CD4-positive, alpha-beta memory T cell (primary cell): ENCODE data around the gene C9. TPM values are rescaled to one million over a fixed set of nuclear protein-coding genes. Genes with fewer than 3 reads are reported as not detected.
"Not testable (repeated sequence)": the region's sequence is repeated elsewhere in the genome, so short reads cannot be mapped to it uniquely, and the experiment has no call there.

ENCODE experiments used
- CTCF ChIA-PET: fragments of 350-600 bp; sonication (Branson Sonifier 250); formaldehyde crosslinking; loops from one replicate; lab custom pipeline; 2021; ENCODE audit warnings: inconsistent platforms; ENCODE audit not compliant: partially characterized antibody; lab: Charles Lee
- POLR2A ChIA-PET: fragments of 350-600 bp; sonication (Branson Sonifier 250); formaldehyde crosslinking; loops from one replicate; lab custom pipeline; 2021; ENCODE audit not compliant: partially characterized antibody; lab: Charles Lee
- DNase-seq, 5 donors: peaks; one replicate each; pipeline versions ENCODE4 v3.0.0 to v3.0.0-alpha.2; 2020 to 2022; ENCODE audit warnings: mixed read lengths in 1 of 5
- H3K27ac ChIP-seq: one replicate; pipeline ENCODE4 v1.7.0; 2013; ENCODE audit warnings: low read depth, low read length
- H3K27me3 ChIP-seq: 2 replicates; pipeline ENCODE4 v1.7.0; 2013; ENCODE audit warnings: mild to moderate bottlenecking, low read length, moderate library complexity; ENCODE audit not compliant: insufficient read depth
- H3K36me3 ChIP-seq: 2 replicates; pipeline ENCODE4 v1.7.0; 2013; ENCODE audit warnings: mild to moderate bottlenecking, low read length, moderate library complexity; ENCODE audit not compliant: insufficient read depth
- H3K4me1 ChIP-seq: 2 replicates; pipeline ENCODE4 v1.7.0; 2013; ENCODE audit warnings: mild to moderate bottlenecking, low read length, moderate library complexity; ENCODE audit not compliant: insufficient read depth
- H3K4me3 ChIP-seq, 2 donors: one replicate each; pipeline ENCODE4 v1.7.0; 2013; ENCODE audit warnings: low read length in 2 of 2, mild to moderate bottlenecking in 1 of 2
- H3K9me3 ChIP-seq, 2 donors: one replicate each; pipeline ENCODE4 v1.7.0; 2013; ENCODE audit warnings: low read length in 2 of 2, control low read depth in 1 of 2; ENCODE audit not compliant: control insufficient read depth in 1 of 2
- H3K27ac Mint-ChIP-seq, 7 donors: one replicate each; pipeline ENCODE4 v1.8.0; 2020 to 2021; ENCODE audit warnings: mixed read lengths in 7 of 7, mild to moderate bottlenecking in 6 of 7, inconsistent platforms in 3 of 7, moderate library complexity in 3 of 7
- H3K27me3 Mint-ChIP-seq, 2 donors: one replicate each; pipeline ENCODE4 v1.8.0; 2020 to 2021; ENCODE audit warnings: mixed read lengths in 2 of 2
- H3K36me3 Mint-ChIP-seq, 2 donors: one replicate each; pipeline ENCODE4 v1.8.0; 2020 to 2021; ENCODE audit warnings: mixed read lengths in 2 of 2, inconsistent platforms in 1 of 2, mild to moderate bottlenecking in 1 of 2
- H3K4me1 Mint-ChIP-seq, 4 donors: one replicate each; pipeline ENCODE4 v1.8.0; 2020 to 2021; ENCODE audit warnings: mixed read lengths in 4 of 4, mild to moderate bottlenecking in 1 of 4
- H3K4me3 Mint-ChIP-seq, 8 donors: one replicate each; pipeline ENCODE4 v1.8.0; 2020 to 2021; ENCODE audit warnings: mixed read lengths in 8 of 8, mild to moderate bottlenecking in 7 of 8, moderate library complexity in 6 of 8, inconsistent platforms in 3 of 8
- H3K9me3 Mint-ChIP-seq, 8 donors: one replicate each; pipeline ENCODE4 v1.8.0; 2020 to 2021; ENCODE audit warnings: mixed read lengths in 8 of 8, mild to moderate bottlenecking in 5 of 8, inconsistent platforms in 3 of 8, moderate library complexity in 1 of 8
- intact Hi-C: fragments of 100-400 bp; cut with micrococcal nuclease; formaldehyde crosslinking; loops from one replicate; pipeline ENCODE4 v1.15.1; 2023
- polyA plus RNA-seq, 2 donors: library from polyadenylated mRNA; unstranded; fragments of 300-500 nt; fragmentation: Illumina TruSeq; gene quantifications; one replicate each; pipeline ENCODE4 v1.2.3, GENCODE V29; 2021
- total RNA-seq, 2 experiments: library from RNA; stranded (reverse); gene quantifications; one replicate each; pipeline ENCODE4 v1.2.3, GENCODE V29; 2021

Gene C9
- total and polyA plus RNA-seq, 4 experiments from 2014 or later, result not detected

GRCh38 chr5:39284552-39284951 lies 79.7 kb downstream of the C9 start:
- ChIA-PET CTCF (interaction anchor here (1.2 to 10.0 kb wide), 12 partner anchors 10 to 204 kb away, joined by 3 to 221 read pairs (median 18); partner anchors contain the start of gene FYB1), POLR2A (interaction anchor here (1.0 to 3.9 kb wide), 2 partner anchors 67 to 83 kb away, joined by 4 to 60 read pairs; partner anchors contain the start of gene FYB1)
- Mint-ChIP-seq H3K9me3 (peaks cover 0 to 13% (median 8%) of the 10 kb centered on the region in 8 donors), H3K36me3 (peaks cover 7 to 11% of the 10 kb centered on the region in 2 donors), H3K27ac (no peak overlapping the region), H3K4me1 (peaks cover 7 to 33% (median 21%) of the 10 kb centered on the region in 4 donors), H3K4me3 (no peak overlapping the region), H3K27me3 (peaks cover 7 to 8% of the 10 kb centered on the region in 2 donors)
- intact Hi-C loops, result loop anchor here (5.0 kb wide), 2 partner anchors 212 to 277 kb away; partner anchors contain the start of gene RICTOR
- H3K9me3 ChIP-seq, result no peaks in the 10 kb centered on the region
- H3K36me3 ChIP-seq, result no peaks in the 10 kb centered on the region
- no peak for DNase-seq
- peaks cover 13% of the 10 kb centered on the region for H3K4me1 ChIP-seq
- H3K27ac ChIP-seq, result no peak overlapping the region
- H3K4me3 ChIP-seq, result no peak overlapping the region
- no peaks in the 10 kb centered on the region for H3K27me3 ChIP-seq

- Mint-ChIP-seq H3K9me3 (peaks cover 0 to 14% (median 11%) of the 10 kb centered on the region in 8 donors), H3K36me3 (peaks cover 7 to 11% of the 10 kb centered on the region in 2 donors), H3K4me3 (peak overlapping the region in 5 of 8 donors; percentile 7 to 70 (median 10)), H3K27ac (peak overlapping the region; percentile 16 to 96 (median 58)), H3K27me3 (peaks cover 5 to 7% of the 10 kb centered on the region in 2 donors), H3K4me1 (peaks cover 11 to 43% (median 28%) of the 10 kb centered on the region in 4 donors)
- H3K27ac ChIP-seq, result no peak overlapping the region
- POLR2A ChIA-PET, result interaction anchor here (0.6 to 3.9 kb wide), 15 partner anchors 13 to 249 kb away, joined by 3 to 60 read pairs (median 4); partner anchors contain the start of gene FYB1
- peaks cover 13% of the 10 kb centered on the region for H3K4me1 ChIP-seq
- H3K9me3 ChIP-seq, result no peaks in the 10 kb centered on the region
- intact Hi-C loops, result loop anchor here (1.0 to 5.0 kb wide), 9 partner anchors 66 to 289 kb away; partner anchors contain the start of gene RICTOR
- DNase-seq, result peak; percentile 77 to 81 (median 79)
- H3K4me3 ChIP-seq, result no peak overlapping the region
- H3K36me3 ChIP-seq, result no peaks in the 10 kb centered on the region
- CTCF ChIA-PET, result interaction anchor here (0.6 to 10.0 kb wide), 56 partner anchors 9 to 295 kb away, joined by 3 to 221 read pairs (median 6); partner anchors contain the start of gene FYB1
- H3K27me3 ChIP-seq, result no peaks in the 10 kb centered on the region
Observed at GRCh38 chr5:39283231-39283818, 81.0 kb downstream of the C9 start.

DNA sequence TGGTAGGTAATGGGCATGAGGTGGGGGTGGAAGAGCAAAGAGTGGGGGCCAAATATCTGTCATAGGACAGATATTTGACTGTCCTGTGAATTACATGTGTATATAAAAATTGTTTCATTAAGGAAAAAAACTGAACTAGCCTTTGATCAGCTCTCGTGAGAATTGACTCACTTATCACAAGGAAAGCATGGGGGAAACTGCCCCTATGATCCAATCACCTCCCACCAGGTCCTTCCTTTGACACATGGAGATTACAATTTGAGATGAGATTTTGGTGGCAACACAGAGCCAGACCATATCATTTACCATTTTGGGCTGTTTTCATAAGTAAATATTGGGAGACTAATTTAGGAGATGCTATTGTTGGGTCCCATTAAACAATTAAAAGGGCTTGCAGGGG lies 81.7 kb downstream of the C9 start:
- Histone ChIP-seq H3K4me3 (no peak overlapping the region), H3K9me3 (no peaks in the 10 kb centered on the region), H3K27me3 (no peaks in the 10 kb centered on the region), H3K4me1 (peaks cover 13% of the 10 kb centered on the region), H3K27ac (no peak overlapping the region), H3K36me3 (no peaks in the 10 kb centered on the region)
- H3K27me3 Mint-ChIP-seq, result peaks cover 5 to 7% of the 10 kb centered on the region in 2 donors
- no peak overlapping the region for H3K4me3 Mint-ChIP-seq
- peaks cover 0 to 14% (median 12%) of the 10 kb centered on the region in 8 donors for H3K9me3 Mint-ChIP-seq
- intact Hi-C loops, result loop anchor here (5.0 kb wide), 2 partner anchors 210 to 275 kb away; partner anchors contain the start of gene RICTOR
- peak overlapping the region in 3 of 7 donors; percentile 16 to 96 (median 39) for H3K27ac Mint-ChIP-seq
- peaks cover 11 to 45% (median 28%) of the 10 kb centered on the region in 4 donors for H3K4me1 Mint-ChIP-seq
- ChIA-PET POLR2A (interaction anchor here (0.6 to 3.9 kb wide), 13 partner anchors 9 to 249 kb away, joined by 3 to 60 read pairs (median 4); partner anchors contain the start of gene FYB1), CTCF (interaction anchor here (0.8 to 10.0 kb wide), 45 partner anchors 8 to 209 kb away, joined by 3 to 221 read pairs (median 7); partner anchors contain the start of gene FYB1)
- H3K36me3 Mint-ChIP-seq, result peaks cover 7 to 11% of the 10 kb centered on the region in 2 donors
- no peak for DNase-seq

DNA sequence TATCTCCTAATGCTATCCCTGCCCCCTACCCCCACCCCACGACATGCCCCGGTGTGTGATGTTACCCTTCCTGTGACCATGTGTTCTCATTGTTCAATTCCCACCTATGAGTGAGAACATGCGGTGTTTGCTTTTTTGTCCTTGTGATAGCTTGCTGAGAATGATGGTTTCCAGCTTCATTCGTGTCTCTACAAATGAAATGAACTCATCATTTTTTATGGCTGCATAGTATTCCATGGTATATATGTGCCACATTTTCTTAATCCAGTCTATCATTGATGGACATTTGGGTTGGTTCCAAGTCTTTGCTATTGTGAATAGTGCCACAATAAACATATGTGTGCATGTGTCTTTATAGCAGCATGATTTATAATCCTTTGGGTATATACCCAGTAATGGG lies 88.4 kb downstream of the C9 start:
- H3K27ac ChIP-seq, H3K4me3 ChIP-seq: not testable (repeated sequence)
- POLR2A ChIA-PET, result interaction anchor here (1.8 to 3.5 kb wide), 4 partner anchors 59 to 97 kb away, joined by 5 to 59 read pairs (median 16); no protein-coding TSS in a partner anchor

DNA sequence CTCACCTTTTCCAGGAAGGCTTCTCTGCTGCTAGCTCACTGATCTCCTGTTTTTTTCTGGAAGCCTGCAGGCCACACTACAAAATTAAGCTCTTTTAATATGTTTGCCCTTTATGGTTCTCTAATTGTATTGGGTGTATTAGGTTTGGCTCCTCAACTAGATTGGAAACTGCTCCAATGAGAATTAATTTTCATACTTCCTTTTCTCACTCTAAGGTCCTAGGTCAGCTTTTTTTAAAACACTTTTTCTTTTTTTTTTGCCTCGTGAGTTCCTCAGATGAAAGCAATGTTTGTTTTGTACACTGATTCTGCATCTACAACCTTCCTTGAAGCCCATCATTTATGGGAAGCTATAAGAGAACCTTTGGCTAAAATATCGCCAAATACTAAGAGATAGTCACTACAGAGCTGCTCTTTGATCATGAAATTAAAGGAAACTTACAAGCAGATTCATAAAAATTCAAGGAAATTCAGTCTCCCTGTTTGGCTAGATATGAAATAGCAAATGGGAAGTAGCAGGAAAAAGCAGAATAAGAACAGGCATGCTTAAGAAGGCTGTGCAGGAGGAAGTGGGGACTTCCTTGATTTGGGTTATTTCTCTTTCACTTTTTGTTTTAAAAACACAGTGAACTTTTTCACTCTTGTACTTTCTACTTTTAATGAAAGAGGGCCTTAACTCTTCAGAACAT lies 89.8 kb downstream of the C9 start:
- Histone ChIP-seq H3K27me3 (no peaks in the 10 kb centered on the region), H3K9me3 (no peaks in the 10 kb centered on the region), H3K4me1 (peaks cover 54% of the 10 kb centered on the region), H3K36me3 (no peaks in the 10 kb centered on the region), H3K27ac (peak overlapping the region; percentile 73), H3K4me3 (peak overlapping the region; percentile 20 to 25)
- Mint-ChIP-seq H3K27me3 (no peaks in the 10 kb centered on the region), H3K27ac (peak overlapping the region; percentile 90 to 98 (median 96)), H3K4me1 (peaks cover 37 to 71% (median 51%) of the 10 kb centered on the region in 4 donors), H3K4me3 (peak overlapping the region; percentile 72 to 89 (median 85)), H3K36me3 (peaks cover 0 to 1% of the 10 kb centered on the region in 2 donors), H3K9me3 (peaks cover 0 to 7% (median 2%) of the 10 kb centered on the region in 8 donors)
- peak; percentile 36 to 53 (median 41) for DNase-seq
- ChIA-PET POLR2A (interaction anchor here (1.0 to 3.5 kb wide), 18 partner anchors 8 to 123 kb away, joined by 3 to 59 read pairs (median 6); partner anchors contain the start of gene FYB1), CTCF (interaction anchor here (0.8 to 9.5 kb wide), 14 partner anchors 8 to 127 kb away, joined by 3 to 108 read pairs (median 3); partner anchors contain the start of gene FYB1)
- intact Hi-C loops, result loop anchor here (2.0 to 5.0 kb wide), 2 partner anchors 58 to 1403 kb away; partner anchors contain the start of gene PTGER4

More for the DNA sequence above, 88.4 kb downstream of the C9 start:
- H3K27me3 ChIP-seq, H3K36me3 ChIP-seq, H3K27me3 Mint-ChIP-seq, H3K36me3 Mint-ChIP-seq, H3K9me3 ChIP-seq, DNase-seq: not testable (repeated sequence)
- CTCF ChIA-PET, result interaction anchor here (3.3 to 9.5 kb wide), 2 partner anchors 8 to 58 kb away, joined by 37 to 108 read pairs; partner anchors contain the start of gene FYB1
- peaks cover 47% of the 10 kb centered on the region for H3K4me1 ChIP-seq
- intact Hi-C loops, result loop anchor here (2.0 kb wide), 1 partner anchor 59 kb away; no protein-coding TSS in a partner anchor
- Mint-ChIP-seq H3K27ac (peak overlapping the region; percentile 84 to 98 (median 96)), H3K4me3 (peak overlapping the region in 5 of 8 donors; percentile 43 to 76 (median 51)), H3K9me3 (peaks cover 0 to 13% (median 11%) of the 10 kb centered on the region in 8 donors), H3K4me1 (peaks cover 31 to 71% (median 46%) of the 10 kb centered on the region in 4 donors)

DNA sequence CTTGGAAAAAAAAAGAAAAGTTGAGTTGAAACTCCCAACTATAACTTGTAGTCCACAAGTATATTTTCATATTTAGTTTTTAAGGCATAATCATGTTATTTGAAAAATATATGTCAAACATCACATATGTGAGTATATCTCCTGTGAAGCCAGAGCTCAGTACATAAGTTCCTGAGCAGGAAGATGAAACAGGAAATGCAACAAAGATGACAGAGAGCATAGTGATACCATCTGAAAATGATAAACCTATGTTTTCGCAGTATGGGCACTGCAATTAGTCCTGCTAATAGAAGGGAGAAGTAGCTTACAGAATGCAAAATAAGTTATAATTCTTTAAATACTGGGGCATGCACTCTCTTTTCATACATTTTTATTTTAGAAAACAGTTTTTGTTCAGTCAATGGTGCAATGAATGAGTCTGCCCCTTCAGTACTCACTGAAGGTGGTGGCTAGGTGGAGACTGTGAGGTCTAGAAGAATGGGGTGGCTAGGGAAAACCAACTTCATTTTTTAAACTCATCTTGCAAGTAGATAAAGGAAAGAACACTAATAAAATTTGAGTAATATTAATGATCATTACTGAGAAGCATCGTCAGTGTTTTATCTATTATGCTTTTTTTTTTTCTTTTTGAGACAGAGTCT lies 90.9 kb downstream of the C9 start:
- H3K27me3 ChIP-seq, result no peaks in the 10 kb centered on the region
- H3K36me3 ChIP-seq, result no peaks in the 10 kb centered on the region
- intact Hi-C loops, result loop anchor here (5.0 kb wide), 1 partner anchor 1404 kb away; the partner anchor contains the start of gene PTGER4
- POLR2A ChIA-PET, result interaction anchor here (0.5 to 3.5 kb wide), 16 partner anchors 9 to 110 kb away, joined by 3 to 59 read pairs (median 4); partner anchors contain the start of gene FYB1
- Mint-ChIP-seq H3K27me3 (no peaks in the 10 kb centered on the region), H3K36me3 (peaks cover 0 to 1% of the 10 kb centered on the region in 2 donors), H3K27ac (peak overlapping the region; percentile 90 to 98 (median 96)), H3K4me3 (peak overlapping the region; percentile 56 to 89 (median 72)), H3K4me1 (peaks cover 34 to 61% (median 47%) of the 10 kb centered on the region in 4 donors), H3K9me3 (peaks cover 0 to 2% (median 0%) of the 10 kb centered on the region in 8 donors)
- H3K27ac ChIP-seq, result peak overlapping the region; percentile 73
- no peak overlapping the region for H3K4me3 ChIP-seq
- peaks cover 54% of the 10 kb centered on the region for H3K4me1 ChIP-seq
- peak; percentile 30 to 54 (median 46) for DNase-seq
- CTCF ChIA-PET, result interaction anchor here (1.0 to 9.5 kb wide), 10 partner anchors 10 to 121 kb away, joined by 3 to 108 read pairs (median 4); partner anchors contain the start of gene FYB1
- H3K9me3 ChIP-seq, result no peaks in the 10 kb centered on the region
